GM18867 (cell line): ENCODE measurements around the gene PECR.
"Not testable (repeated sequence)": the region's sequence is repeated elsewhere in the genome, so short reads cannot be mapped to it uniquely, and the experiment has no call there.

Experiments used
- ATAC-seq: cut with Tn5 transposase; IDR thresholded peaks from one replicate; pipeline ENCODE4 v1.9.1; 2021; ENCODE audit warnings: mild to moderate bottlenecking, moderate library complexity; ENCODE audit not compliant: unreplicated experiment

PECR gene

DNA sequence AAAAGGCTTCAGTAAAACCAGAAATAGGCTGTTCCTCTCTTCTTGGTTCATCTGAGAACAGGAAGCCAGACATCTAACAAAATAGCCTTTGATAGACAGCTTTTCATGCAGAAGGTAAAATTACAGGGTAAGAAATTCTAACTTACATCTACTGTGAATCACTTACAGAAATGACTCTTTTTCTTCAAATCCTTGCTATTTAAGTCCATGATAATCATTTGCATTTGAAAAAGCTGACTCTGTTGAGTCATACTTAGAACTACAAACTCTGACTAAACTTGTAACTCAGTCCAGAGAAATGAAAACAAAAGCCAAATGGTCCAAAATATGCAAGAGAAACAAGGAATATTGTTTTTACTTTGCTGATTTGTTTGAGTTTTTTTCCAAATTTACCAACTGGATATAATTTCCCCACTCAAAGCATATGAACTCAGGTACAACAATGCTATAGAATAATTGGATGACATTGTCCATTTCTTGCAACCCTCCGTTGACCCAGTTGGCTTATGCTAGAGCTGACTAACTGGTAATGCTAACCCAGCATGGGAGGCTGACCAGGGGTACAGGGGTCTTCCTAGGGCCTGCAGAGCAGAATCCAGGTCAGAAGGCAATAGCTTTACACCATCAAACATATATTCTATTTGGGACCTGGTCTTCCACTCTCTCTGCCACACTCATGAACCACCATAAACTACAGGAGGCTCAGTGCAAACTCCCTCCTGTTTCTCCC lies 49.5 kb downstream of the PECR start:
- peak; percentile 77 for ATAC-seq

DNA sequence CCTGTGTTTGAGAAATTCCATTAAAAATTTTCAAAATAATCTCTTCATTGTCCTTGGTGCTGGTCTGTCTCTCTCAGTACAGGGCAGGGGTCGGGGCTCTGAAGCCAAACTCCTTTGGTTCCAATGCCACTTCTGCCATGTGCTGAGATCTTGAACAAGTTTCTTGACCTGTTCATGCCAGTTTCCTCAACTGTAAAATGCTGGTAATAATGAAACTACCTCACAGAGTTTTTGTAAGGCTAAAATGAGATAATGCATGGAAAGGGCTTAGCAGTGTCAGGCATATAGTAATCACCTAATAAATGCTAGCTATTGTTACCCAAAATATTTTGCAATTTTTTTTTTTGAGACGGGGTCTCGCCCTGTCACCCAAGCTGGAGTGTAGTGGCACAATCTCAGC lies 51.4 kb downstream of the PECR start:
- no peak for ATAC-seq

DNA sequence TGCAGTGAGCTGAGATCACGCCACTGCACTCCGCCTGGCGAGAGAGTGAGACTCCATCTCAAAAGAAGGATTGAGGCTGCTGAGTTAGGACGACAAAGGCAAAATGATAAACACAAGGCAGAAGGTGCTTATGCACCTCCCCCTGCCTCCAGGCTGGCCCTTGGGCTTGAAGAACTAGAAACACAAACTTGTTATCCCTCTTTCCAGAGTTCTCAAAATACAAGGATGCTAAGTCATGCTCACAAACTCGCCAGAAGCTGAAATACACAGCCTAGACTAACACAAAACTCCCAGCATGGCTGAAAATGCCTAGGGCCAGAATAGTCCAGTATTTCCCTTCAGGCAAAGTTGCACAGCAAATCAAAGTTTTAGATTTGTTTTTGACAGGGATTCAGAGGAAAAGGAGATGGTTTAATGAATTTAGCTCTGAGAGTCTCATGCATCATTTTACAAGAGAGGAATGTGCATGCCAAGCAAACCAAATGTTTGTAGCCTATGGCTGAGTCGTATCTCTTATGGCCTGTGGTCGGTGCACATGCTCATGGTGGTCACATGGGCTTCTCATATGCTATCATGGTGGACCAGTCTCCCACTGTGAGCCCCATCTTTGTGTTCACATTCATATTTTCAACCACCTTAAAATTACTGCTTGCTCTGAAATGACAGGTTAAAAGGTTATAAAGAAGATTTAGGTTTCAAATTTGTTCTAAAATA lies 52.0 kb downstream of the PECR start:
- ATAC-seq, result no peak

DNA sequence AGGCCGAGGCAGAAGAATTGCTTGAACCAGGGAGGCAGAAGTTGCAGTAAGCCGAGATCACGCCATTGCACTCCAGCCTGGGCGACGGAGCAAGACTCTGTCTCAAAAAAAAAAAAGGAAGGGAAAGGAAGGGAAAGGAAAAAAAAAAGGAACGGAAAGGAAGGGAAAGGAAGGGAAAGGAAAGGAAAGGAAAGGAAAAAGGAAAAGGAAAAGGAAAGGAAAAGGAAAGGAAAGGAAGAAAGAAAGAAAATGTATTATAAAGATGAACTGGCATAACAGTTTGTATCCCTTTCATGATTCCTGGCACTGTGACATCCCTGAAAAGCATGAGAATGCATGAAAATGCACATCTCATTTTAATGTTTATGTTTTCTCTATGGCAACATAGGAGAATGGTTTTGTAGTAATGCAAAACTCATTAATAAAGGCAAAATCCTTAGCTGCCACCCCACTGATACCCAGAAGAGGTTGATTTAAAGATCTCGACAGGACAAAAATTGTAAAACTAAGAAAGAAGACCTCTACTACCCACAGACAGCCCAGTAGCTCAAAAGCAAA lies 56.8 kb downstream of the PECR start:
- ATAC-seq, result no peak

DNA sequence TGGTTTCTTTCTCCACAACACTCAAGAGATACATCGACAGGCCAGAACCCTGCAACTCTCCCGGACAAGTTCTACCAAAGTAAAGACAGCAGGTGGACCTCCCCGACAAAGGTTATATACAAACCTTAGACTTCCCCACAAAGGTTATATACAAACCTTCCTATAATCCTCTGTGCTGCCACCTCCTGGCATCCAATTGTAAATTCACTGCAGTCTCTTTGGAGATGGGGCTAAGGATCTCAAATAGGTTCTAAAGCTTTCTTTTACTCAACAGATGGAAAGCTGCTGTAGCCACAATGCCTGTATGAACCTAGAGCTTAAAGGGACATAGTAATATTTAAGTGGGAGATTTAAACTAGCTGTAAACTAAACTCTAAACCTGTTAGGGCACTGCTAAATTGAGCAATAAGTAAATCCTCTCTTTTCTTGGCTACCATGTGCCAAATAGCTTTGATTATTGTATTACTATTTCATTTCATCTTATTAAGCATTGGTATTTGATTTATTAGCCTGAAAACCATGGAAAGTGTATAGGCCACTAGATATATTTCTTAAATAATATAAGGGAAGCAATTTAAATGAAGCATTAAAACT lies 58.5 kb downstream of the PECR start:
- ATAC-seq, result peak; percentile 88

DNA sequence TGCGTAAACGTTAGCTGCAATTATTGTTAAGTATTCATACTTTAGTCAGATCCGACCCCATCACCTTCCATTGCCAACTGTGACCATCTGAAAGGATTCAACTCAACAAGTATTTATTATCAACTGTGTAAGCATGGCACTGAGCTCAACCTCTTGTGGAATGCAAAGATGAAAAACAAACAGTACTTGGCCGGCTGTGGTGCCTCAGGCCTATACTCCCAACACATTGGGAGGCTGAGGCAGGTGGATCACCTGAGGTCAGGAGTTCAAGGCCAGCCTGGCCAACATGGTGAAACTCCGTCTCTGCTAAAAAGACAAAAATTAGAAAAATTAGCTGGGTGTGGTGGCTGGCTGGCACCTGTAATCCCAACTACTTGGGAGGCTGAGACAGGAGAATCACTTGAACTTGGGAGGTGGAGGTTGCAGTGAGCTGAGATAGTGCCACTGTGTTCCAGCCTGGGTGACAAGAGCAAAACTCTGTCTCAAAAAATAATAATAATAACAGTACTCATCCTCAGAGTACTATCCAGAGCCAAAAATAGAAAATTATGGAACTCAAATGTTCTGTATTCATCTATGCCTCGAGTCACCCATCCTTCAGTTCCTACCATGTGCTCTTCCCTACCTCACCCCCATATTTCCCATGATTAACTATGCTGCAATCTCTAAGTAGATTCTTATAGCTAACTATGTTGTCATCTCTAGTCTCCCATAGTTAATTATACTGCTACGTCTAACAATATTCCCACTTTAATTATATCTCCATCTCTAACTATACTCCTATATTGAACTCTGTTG lies 59.6 kb downstream of the PECR start:
- no peak for ATAC-seq

DNA sequence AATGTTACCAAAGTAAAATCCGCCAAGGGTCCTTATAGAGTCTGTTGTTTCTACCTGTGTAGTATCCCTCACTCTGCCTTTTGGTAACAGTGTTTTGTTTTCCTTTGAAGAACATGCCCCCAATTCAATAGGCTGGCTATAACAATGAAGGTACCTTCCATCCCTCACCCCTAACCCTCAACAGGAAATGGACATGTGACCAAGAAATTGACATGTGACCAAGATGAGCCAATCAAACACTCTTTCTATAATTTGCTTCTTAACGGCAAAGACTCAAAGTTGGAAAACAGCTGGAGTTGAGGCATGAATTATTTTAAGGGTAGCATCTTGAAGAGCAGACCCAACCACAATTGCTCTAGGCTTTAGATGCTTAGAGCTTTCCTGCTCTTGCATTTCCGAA lies 62.9 kb downstream of the PECR start:
- no peak for ATAC-seq

DNA sequence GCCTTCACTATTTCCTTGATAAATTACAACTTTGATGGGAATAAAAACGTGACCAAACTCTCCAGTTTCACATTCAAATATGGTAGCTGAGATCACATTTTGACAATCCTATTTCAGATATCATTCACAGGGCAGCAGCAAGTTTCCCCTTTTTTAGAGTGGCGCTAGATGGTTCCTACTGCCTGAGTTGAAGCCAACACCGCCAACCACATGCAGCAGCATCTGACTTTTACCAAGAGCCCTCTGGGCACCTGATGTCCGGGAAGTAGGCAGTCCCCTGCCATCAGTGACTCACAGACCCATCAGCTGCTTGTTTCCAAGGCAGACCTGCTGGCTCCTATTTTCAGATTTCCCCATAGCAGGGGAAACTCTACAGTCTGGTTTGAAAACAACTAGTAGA lies 64.2 kb downstream of the PECR start:
- ATAC-seq, result peak; percentile 37

DNA sequence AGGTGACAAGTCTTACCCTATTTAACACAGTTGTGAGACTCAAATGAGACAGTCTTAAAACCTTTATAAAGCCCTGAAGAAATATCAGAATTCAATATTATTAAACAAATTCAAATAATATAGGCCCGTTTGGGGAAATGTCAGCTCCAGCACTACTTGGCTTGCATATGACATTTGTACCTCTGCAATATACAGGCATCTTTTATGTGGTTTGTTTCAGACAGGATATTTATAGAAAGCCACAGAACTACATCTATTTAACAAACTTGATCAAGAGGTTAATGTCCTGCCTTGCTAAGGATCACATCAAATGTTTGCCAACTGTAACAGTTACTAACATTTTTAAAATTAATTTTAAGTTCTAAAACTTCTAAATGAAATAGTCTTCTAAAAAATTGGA lies 65.0 kb downstream of the PECR start:
- no peak for ATAC-seq

DNA sequence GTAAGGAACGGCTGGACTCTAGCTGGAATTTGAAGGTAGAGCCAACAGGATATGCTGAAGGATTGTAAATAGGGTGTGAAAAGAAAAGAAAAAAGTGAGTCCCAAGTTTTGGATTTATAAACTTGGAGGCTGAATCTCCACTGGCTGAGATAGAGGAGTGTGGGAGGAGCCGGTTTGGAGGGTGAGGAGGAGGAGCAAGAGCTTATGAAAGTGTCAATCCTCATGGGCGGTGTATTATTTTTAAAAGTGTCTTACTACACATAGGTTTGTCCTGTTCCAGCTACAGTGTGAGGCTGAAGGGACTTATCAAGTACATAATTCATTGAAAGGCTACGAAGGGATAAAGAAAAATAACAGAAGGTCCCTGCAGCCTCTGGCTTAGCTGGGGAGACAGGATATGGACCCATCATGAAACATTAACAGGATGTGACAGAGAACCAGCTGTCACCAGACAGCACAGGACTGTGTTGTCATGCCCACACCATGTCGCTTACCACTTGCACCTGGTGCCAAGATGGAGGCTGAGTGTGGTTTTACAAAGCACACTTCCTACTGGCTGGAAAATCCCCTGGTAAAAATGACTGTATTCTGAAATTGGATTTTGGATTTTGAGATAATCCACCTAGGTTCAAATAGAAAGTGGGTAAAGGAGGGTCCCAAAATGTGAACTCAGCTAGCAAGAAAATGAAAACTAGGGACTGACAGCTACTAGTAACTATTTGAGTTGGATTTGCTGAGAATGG lies 65.7 kb downstream of the PECR start:
- ATAC-seq, result peak; percentile 82

DNA sequence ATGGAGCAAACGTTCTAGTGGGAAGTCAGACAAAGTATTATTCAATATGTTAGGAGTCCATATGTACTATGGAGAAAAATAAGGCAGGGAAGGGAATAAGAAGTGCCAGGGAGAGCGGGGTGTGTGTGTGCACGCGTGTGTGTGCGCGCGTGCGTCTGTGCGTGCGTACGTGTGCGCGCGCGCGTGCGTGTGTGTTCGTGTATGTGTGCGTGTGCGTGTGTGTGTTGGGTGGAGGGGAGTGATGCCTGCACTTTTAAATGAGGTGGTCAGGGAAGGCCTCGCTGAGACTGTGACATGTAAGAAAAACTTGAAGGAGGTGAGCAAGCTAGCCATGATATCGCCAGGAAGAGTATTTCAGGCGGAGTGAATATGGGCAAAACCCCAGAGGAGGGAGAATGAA lies 66.6 kb downstream of the PECR start:
- no peak for ATAC-seq

DNA sequence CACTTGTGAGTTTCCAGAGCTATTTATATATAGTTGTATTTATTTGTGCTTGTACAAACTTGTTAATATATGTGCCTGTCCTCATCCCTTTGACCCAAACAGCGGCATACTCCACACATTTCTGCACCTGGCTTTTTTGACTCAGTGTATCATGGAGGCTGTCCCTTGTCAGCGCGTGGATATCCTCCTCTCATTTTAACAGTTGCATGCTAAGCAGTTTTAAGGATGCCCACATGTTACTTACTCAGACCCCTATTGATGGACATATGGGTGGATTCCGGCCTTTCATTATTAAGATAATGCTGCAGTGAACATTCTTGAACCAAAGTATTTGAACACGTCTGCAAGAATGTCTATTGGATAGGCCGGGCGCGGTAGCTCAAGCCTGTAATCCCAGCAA lies 67.6 kb downstream of the PECR start:
- no peak for ATAC-seq

DNA sequence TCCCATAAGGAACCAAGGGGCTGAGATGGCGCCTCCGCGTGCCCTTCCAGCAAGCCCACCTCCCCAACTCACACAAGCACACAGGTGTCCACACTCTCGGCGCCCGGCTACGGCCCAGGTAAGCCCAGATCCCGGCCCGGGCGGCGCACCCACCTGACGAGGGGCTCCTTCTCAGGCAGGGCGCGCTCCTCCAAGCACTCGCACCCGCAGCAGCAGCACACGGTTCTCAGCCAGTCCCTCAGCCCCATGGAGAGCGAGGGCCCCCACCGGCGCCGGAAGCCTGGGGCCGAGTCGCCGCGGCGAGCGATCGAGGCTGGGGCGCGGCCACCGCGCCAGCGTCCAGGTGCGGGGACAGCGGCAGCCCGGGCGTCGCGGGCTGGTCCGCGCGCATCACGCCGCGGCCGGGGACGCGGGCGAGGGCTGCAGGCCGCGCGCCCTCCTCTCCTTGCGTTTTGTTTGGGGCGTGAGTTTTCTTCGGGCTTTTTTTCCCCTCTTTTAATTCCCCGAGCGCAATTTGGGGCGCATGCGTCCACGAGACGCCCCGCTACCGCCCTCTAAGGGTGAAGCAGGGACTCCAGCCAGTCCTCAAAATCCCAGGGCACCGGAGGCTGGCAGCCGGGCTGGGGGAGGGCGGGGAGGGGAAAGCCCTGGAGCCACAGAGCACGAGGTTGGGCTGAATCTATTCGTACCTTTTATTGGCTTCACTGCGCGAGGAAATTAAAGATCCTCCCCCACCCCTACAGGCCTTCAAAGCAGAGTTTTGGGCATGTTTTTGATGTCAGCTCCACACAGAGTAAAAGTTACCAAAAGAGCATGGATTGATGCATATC lies 68.3 kb downstream of the PECR start, which contains the start of gene MREG:
Gene MREG, minus strand, starts transcription at position 472 of the 830 bp plus-strand sequence. Its CDS starts 224 bp downstream, at position 248.
- peak; percentile 53 for ATAC-seq

DNA sequence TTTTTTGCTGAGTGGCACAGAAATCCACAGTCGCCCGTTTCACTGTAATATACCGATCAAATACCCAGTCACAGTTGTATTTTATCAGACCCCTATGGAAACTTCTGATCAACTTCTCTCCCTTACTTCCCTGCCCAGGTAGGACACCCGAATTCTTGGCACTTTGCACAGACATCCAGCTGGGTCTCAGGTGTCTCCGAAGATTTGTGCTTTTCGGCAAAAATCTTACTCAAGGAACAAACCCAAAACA lies 68.9 kb downstream of the PECR start:
- no peak for ATAC-seq

DNA sequence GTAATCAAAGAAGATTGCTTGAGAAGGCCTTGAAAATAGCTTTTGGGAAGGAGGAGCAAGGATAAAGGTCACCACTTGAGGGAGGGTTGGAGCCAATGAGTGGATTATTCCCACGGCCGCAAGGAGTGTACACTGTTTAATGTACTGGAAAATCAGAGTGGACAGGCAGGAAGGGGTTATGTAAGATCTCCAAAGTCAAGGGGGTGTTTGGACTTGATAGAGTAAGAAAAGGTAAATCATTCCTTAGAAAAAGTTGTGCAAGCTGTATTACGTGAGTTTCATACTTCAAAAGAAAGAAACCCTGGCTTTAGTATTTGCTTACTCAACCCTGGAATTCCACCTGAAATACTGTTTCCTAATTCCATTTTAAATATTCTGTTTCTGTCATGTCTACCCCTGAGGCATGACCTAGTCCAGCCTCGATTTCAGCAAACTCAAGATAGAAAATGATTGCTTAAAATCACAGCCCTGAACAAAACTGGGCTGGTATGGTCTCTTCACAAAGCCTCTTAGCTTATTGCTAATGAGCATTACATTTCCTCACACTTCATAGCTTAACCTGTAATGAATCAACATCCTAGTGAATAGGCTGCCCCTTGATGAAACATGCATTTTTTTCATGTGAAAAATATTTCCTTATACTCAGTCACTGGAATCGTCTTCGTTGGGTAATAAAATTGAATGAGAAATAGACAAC lies 69.3 kb downstream of the PECR start:
- ATAC-seq, result no peak

DNA sequence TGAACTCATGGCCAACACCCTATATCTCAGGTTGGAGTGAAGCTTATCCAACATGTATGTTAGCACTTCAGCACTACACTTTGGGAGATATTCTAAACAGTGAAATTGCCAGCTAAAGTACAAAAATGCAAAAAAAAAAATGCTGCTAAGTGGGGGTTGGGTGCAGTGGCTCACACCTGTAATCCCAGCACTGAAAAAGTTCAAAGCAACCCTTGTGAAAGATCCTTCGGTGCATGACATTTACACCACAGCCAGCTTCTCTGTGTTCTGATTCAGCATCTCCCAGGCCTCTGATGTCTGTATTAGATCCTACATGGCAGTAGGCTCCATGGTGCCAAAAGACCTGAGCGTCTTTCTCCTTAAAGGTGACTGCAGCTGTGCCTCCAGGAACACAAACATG lies 72.4 kb downstream of the PECR start:
- not testable (repeated sequence) for ATAC-seq

DNA sequence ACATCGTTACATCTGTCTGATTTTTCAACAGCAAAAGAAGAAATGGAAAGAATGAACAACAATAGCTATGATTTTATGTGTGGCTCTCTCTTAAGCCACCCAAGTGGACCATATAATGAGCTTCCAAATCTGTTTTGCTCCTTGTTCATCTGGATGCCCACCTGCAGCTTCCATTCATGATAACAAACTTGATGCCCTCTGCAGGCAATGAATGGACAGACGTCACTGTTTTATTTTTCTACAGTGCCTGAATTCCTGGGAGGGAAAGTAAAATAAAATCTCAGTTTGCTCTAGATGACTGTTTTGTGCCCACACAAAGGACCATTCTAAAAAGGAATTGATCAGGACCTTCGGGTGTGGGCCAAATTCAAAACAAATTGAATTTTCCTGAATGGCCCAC lies 73.2 kb downstream of the PECR start:
- no peak for ATAC-seq

DNA sequence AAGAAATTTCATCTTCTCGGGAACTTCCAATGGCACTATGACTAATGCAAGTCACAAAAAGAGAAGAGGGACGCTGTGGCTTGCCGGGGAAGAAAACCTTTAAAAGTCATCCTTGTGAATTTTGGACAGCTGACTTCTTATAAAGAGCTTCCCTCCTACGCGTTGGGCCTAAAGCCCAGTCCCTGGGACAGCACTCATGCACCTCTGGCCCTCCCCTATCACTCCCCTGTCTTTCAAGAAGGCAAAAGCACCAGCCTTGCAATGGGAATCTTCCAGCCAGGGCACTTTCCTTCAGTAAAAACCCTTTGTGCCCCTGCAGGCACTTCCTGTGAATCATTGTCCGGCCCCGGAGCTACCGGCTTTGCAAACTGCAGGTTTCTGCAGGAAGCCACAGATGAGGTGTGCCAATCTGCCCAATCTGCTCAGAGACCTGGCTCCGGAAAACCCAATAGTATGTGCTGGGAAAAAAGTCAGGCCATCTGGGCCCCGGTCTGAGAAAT lies 75.4 kb downstream of the PECR start:
- peak; percentile 59 for ATAC-seq

DNA sequence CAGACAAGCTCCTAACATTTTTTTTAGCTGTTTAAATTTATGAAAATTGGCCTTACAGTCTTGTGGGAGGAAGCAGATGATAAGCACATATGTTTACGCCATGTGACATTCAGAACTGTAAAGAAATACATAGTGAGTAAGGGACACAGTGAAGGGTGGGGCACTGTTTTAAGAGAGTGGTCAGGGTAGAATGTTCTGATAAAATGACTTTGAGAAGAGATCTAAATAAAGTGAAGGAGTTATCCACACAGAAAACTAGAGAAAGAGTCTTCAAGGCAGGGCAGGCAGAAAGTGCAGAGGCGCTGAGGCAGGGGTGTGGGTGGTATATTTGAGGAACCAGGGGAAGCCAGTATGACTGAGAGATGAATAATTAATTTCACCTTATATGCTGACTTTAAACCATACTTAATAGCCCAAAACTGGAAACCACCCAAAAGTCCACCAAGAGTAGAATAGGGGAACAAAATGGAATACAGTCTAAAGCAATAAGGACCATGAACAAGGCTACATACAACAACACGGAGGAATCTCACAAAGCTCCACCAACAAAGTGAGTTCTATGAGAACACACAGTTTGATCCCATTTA lies 76.8 kb downstream of the PECR start:
- ATAC-seq, result peak; percentile 28
